DOHH2 (cell line): ENCODE measurements around the gene AUTS2.

Experiments used
- H3F3A ChIP-seq: fragments of 200-600 bp; sonication (generic), shearing (Covaris generic); 2 replicates; pipeline ENCODE4 v1.6.0; 2016; ENCODE audit warnings: antibody characterized with exemption, mild to moderate bottlenecking; ENCODE audit not compliant: control insufficient read depth, insufficient read depth
- H3K27ac ChIP-seq: fragments of 200-600 bp; sonication (generic); 2 replicates; pipeline ENCODE4 v1.5.1; 2014; ENCODE audit warnings: low read depth, mild to moderate bottlenecking, low read length, moderate library complexity
- H3K27me3 ChIP-seq: fragments of 200-600 bp; sonication (generic); 2 replicates; pipeline ENCODE4 v1.6.1; 2014; ENCODE audit warnings: mild to moderate bottlenecking, low read length, mixed read lengths; ENCODE audit not compliant: control insufficient read depth
- H3K36me3 ChIP-seq: fragments of 200-600 bp; sonication (generic); 2 replicates; pipeline ENCODE4 v1.6.1; 2014; ENCODE audit warnings: mild to moderate bottlenecking, low read length, moderate library complexity, mixed read lengths; ENCODE audit not compliant: control insufficient read depth
- H3K4me1 ChIP-seq: fragments of 200-600 bp; sonication (generic); 2 replicates; pipeline ENCODE4 v1.6.1; 2014; ENCODE audit warnings: mild to moderate bottlenecking, low read length, mixed read lengths; ENCODE audit not compliant: control insufficient read depth
- H3K4me2 ChIP-seq: fragments of 200-600 bp; sonication (generic); 2 replicates; pipeline ENCODE4 v1.6.0; 2014; ENCODE audit warnings: mild to moderate bottlenecking, low read length, moderate library complexity
- H3K4me3 ChIP-seq: fragments of 200-600 bp; sonication (generic); 2 replicates; pipeline ENCODE4 v1.5.1; 2014; ENCODE audit warnings: mild to moderate bottlenecking, low read length, mixed read lengths
- H3K79me2 ChIP-seq: fragments of 200-600 bp; sonication (generic); 2 replicates; pipeline ENCODE4 v1.6.1; 2014; ENCODE audit warnings: mild to moderate bottlenecking, low read length, mixed read lengths; ENCODE audit not compliant: control insufficient read depth
- H3K9me2 ChIP-seq: fragments of 200-600 bp; sonication (generic); replicated peaks from 2 replicates; pipeline ENCODE4 v1.6.1; 2014; ENCODE audit warnings: mild to moderate bottlenecking, low read length, mixed read lengths; ENCODE audit not compliant: control insufficient read depth
- H3K9me3 ChIP-seq: fragments of 200-600 bp; sonication (generic); 2 replicates; pipeline ENCODE4 v1.6.1; 2014; ENCODE audit warnings: antibody characterized with exemption, low read length, mixed read lengths; ENCODE audit not compliant: control insufficient read depth, insufficient read depth
- H4K20me1 ChIP-seq: fragments of 200-600 bp; sonication (generic); 2 replicates; pipeline ENCODE4 v1.6.0; 2014; ENCODE audit warnings: low read depth, mild to moderate bottlenecking, antibody characterized with exemption, low read length, moderate library complexity; ENCODE audit not compliant: control insufficient read depth, insufficient read depth
- CTCF ChIP-seq: fragments of 200-600 bp; sonication (generic); IDR thresholded peaks from one replicate; pipeline ENCODE4 v1.5.1; 2014; ENCODE audit warnings: antibody characterized with exemption, mild to moderate bottlenecking, low read depth, low read length; ENCODE audit not compliant: poor library complexity, severe bottlenecking
- EZH2phosphoT487 ChIP-seq: fragments of 200-600 bp; sonication (generic); IDR thresholded peaks from 2 replicates; pipeline ENCODE4 v1.6.1; 2017; ENCODE audit warnings: borderline replicate concordance, mild to moderate bottlenecking, antibody characterized with exemption, low read length, moderate library complexity, mixed read lengths

Gene AUTS2

GRCh38 chr7:69691327-69691726, 93.1 kb downstream of the AUTS2 start:
- peaks cover 91% of the 10 kb centered on the region for H3K4me1 ChIP-seq
- H3K4me2 ChIP-seq = peak overlapping the region; percentile 73
- H3K27ac ChIP-seq = peak overlapping the region; percentile 95
- H3K36me3 ChIP-seq = peaks cover 10% of the 10 kb centered on the region
- no peaks in the 10 kb centered on the region for H3K27me3 ChIP-seq
- H4K20me1 ChIP-seq = no peaks in the 10 kb centered on the region
- peak overlapping the region; percentile 53 for H3K4me3 ChIP-seq
- no peaks in the 10 kb centered on the region for H3K9me3 ChIP-seq
- peaks cover 81% of the 10 kb centered on the region for H3K79me2 ChIP-seq
- peaks cover 58% of the 10 kb centered on the region for H3F3A ChIP-seq
- H3K9me2 ChIP-seq = no peaks in the 10 kb centered on the region
- TF ChIP-seq CTCF (no peak), EZH2phosphoT487 (no peak)

GRCh38 chr7:69691734-69692133, 93.5 kb downstream of the AUTS2 start:
- H3K9me3 ChIP-seq = no peaks in the 10 kb centered on the region
- no peaks in the 10 kb centered on the region for H4K20me1 ChIP-seq
- peak overlapping the region; percentile 73 for H3K4me2 ChIP-seq
- no peaks in the 10 kb centered on the region for H3K27me3 ChIP-seq
- H3K27ac ChIP-seq = peak overlapping the region; percentile 95
- H3K36me3 ChIP-seq = peaks cover 10% of the 10 kb centered on the region
- TF ChIP-seq EZH2phosphoT487 (no peak), CTCF (no peak)
- peaks cover 91% of the 10 kb centered on the region for H3K4me1 ChIP-seq
- H3K4me3 ChIP-seq = peak overlapping the region; percentile 53
- peaks cover 59% of the 10 kb centered on the region for H3F3A ChIP-seq
- no peaks in the 10 kb centered on the region for H3K9me2 ChIP-seq
- peaks cover 81% of the 10 kb centered on the region for H3K79me2 ChIP-seq

GRCh38 chr7:69692611-69693010, 94.3 kb downstream of the AUTS2 start:
- peak overlapping the region; percentile 95 for H3K27ac ChIP-seq

More at GRCh38 chr7:69692611-69693010, 94.3 kb downstream of the AUTS2 start:
- Histone ChIP-seq H3K9me2 (no peaks in the 10 kb centered on the region), H3K27me3 (no peaks in the 10 kb centered on the region), H3K4me2 (peak overlapping the region; percentile 73), H3K4me1 (peaks cover 91% of the 10 kb centered on the region), H3K4me3 (peak overlapping the region; percentile 53), H3K9me3 (no peaks in the 10 kb centered on the region), H3F3A (peaks cover 52% of the 10 kb centered on the region), H4K20me1 (no peaks in the 10 kb centered on the region), H3K36me3 (peaks cover 10% of the 10 kb centered on the region), H3K79me2 (peaks cover 81% of the 10 kb centered on the region)
- TF ChIP-seq EZH2phosphoT487 (no peak), CTCF (no peak)
